Cardiac muscle cell (in vitro differentiated cells and primary cell): ENCODE measurements around the gene UBE2U. TPM values are rescaled to one million over a fixed set of nuclear protein-coding genes. Genes with fewer than 3 reads are reported as not detected.

ENCODE experiments used
- DNase-seq, 2 donors: peaks; one replicate each; pipeline versions ENCODE4 v3.0.0 to v3.0.0-alpha.2; 2010 to 2017; ENCODE audit warnings: low read depth in 1 of 2, low spot score in 1 of 2
- H3K27ac ChIP-seq: fragments of 200-600 bp; sonication (generic); 2 replicates; pipeline ENCODE4 v1.5.1; 2016
- H3K27me3 ChIP-seq: fragments of 200-600 bp; sonication (generic); 2 replicates; pipeline ENCODE4 v1.6.0; 2016; ENCODE audit warnings: control low read depth
- H3K36me3 ChIP-seq: fragments of 200-600 bp; sonication (generic); 2 replicates; pipeline ENCODE4 v1.5.1; 2016; ENCODE audit warnings: control low read depth
- H3K4me1 ChIP-seq: fragments of 200-600 bp; sonication (generic); 2 replicates; pipeline ENCODE4 v1.8.1; 2017; ENCODE audit warnings: low read depth, mild to moderate bottlenecking, mixed run types
- H3K4me3 ChIP-seq: fragments of 200-600 bp; sonication (generic); 2 replicates; pipeline ENCODE4 v1.5.1; 2016; ENCODE audit warnings: mild to moderate bottlenecking
- H3K9me3 ChIP-seq: fragments of 200-600 bp; sonication (generic); 2 replicates; pipeline ENCODE4 v1.5.1; 2017; ENCODE audit warnings: low read depth, mild to moderate bottlenecking, control low read depth
- polyA plus RNA-seq: library from polyadenylated mRNA; unstranded; fragments of >200 nt; fragmentation: Nextera tagmentation; extraction: Ambion mirVana; gene quantifications from 2 replicates; pipeline ENCODE4 v1.2.1, GENCODE V29; 2016
- total RNA-seq: library from RNA; depleted of rRNA; stranded (reverse); fragments of >200 nt; gene quantifications from 2 replicates; pipeline ENCODE4 v1.2.3, GENCODE V29; 2016
- TF ChIP-seq, protein P1 (sequence below): IDR thresholded peaks from 2 replicates; pipeline ENCODE4 v1.5.1; 2012; ENCODE audit warnings: low read depth, mild to moderate bottlenecking, low read length

Gene UBE2U
- total and polyA plus RNA-seq, 2 experiments from 2014 or later, result not detected

DNA sequence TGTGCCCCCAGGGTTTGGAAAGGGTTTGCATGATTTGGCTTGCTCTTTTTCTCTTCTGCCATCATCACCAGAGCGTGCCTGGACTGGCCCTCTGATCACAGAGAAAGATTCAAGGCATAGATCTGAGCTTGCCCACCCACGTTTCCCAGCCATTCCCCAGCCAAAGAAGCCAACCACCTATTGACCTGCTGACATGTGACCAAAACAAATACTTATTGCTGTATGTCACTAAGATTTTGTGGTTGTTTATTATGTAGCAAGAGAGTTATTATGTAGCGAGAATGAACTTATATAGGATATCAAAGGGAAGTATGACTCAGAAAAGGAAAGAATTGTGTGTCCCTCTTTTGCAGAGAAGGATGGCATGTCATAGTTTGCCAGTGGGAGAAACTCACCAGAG is 59.9 kb downstream of the UBE2U start:
- H3K4me1 ChIP-seq, result peaks cover 3% of the 10 kb centered on the region
- no peak overlapping the region for H3K27ac ChIP-seq
- TF ChIP-seq, protein P1, sequence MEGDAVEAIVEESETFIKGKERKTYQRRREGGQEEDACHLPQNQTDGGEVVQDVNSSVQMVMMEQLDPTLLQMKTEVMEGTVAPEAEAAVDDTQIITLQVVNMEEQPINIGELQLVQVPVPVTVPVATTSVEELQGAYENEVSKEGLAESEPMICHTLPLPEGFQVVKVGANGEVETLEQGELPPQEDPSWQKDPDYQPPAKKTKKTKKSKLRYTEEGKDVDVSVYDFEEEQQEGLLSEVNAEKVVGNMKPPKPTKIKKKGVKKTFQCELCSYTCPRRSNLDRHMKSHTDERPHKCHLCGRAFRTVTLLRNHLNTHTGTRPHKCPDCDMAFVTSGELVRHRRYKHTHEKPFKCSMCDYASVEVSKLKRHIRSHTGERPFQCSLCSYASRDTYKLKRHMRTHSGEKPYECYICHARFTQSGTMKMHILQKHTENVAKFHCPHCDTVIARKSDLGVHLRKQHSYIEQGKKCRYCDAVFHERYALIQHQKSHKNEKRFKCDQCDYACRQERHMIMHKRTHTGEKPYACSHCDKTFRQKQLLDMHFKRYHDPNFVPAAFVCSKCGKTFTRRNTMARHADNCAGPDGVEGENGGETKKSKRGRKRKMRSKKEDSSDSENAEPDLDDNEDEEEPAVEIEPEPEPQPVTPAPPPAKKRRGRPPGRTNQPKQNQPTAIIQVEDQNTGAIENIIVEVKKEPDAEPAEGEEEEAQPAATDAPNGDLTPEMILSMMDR, result no peak
- H3K4me3 ChIP-seq, result no peak overlapping the region
- DNase-seq, result no peak
- H3K27me3 ChIP-seq, result peaks cover 10% of the 10 kb centered on the region
- no peaks in the 10 kb centered on the region for H3K36me3 ChIP-seq
- H3K9me3 ChIP-seq, result no peaks in the 10 kb centered on the region

DNA sequence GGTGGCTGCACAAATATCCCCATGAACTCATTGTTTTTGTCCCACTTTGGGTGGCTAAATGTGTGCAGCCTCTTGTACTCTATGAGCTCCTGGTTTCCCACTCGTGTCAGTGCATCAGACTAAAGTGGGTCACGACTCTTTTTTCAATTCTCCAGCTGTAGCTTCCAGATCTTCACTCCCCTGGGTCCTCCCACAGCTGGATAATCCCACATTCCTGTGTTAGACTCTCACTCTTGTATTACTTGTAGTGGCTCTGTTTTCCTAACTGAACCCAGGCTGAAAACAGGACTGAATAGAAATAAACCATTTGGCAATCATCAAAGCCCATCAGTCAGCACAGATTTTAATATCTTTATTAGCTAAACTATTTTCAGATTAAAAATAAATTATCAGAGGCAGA is 60.4 kb downstream of the UBE2U start:
- no peaks in the 10 kb centered on the region for H3K36me3 ChIP-seq
- TF ChIP-seq, protein P1, result no peak
- H3K9me3 ChIP-seq, result no peaks in the 10 kb centered on the region
- peaks cover 3% of the 10 kb centered on the region for H3K4me1 ChIP-seq
- H3K27ac ChIP-seq, result no peak overlapping the region
- peaks cover 10% of the 10 kb centered on the region for H3K27me3 ChIP-seq
- no peak for DNase-seq
- H3K4me3 ChIP-seq, result no peak overlapping the region

DNA sequence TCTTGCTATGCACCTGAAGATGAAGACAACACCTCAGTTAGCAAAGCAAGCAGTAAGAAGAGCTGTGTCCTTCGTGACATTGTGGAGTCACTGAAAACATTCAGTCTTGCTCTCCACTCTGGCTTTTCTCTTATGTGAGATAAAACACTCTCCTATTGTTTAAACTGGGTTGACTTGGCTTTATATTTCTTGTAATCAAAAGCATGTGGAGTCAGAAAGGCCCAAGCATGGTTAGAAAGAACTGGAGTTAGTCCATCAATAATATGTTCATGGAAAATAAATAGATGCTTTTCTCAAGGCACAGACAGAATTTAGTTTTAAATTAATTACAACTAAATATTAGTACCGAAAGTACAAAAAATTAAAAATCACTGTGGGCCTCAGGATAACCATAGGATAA is 61.7 kb downstream of the UBE2U start:
- H3K9me3 ChIP-seq, result no peaks in the 10 kb centered on the region
- H3K27me3 ChIP-seq, result peaks cover 10% of the 10 kb centered on the region
- TF ChIP-seq, protein P1, result no peak
- peaks cover 11% of the 10 kb centered on the region for H3K4me1 ChIP-seq
- DNase-seq, result no peak
- H3K36me3 ChIP-seq, result no peaks in the 10 kb centered on the region
- no peak overlapping the region for H3K4me3 ChIP-seq
- no peak overlapping the region for H3K27ac ChIP-seq

DNA sequence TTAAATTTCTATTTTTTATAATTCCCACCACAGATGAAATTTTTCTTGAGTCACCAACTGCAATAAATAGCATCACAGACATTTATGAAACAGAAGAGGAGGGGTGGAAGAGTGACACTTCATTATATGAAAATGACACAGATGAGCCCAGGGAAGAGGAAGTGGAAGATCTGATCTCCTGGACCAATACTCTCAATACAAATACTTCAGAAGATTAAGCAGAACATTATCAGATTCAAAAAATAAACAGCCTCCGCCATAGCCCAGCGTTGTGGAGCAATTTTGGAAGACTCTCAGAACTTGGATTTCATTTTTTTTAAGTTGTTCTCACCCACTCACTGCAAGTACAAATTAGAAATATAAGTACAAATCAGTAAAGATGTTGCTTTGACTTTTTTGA is 63.6 kb downstream of the UBE2U start:
- Histone ChIP-seq H3K9me3 (no peaks in the 10 kb centered on the region), H3K4me1 (peaks cover 11% of the 10 kb centered on the region), H3K4me3 (no peak overlapping the region), H3K27ac (no peak overlapping the region), H3K36me3 (no peaks in the 10 kb centered on the region), H3K27me3 (peaks cover 10% of the 10 kb centered on the region)
- TF ChIP-seq, protein P1, result no peak
- no peak for DNase-seq

DNA sequence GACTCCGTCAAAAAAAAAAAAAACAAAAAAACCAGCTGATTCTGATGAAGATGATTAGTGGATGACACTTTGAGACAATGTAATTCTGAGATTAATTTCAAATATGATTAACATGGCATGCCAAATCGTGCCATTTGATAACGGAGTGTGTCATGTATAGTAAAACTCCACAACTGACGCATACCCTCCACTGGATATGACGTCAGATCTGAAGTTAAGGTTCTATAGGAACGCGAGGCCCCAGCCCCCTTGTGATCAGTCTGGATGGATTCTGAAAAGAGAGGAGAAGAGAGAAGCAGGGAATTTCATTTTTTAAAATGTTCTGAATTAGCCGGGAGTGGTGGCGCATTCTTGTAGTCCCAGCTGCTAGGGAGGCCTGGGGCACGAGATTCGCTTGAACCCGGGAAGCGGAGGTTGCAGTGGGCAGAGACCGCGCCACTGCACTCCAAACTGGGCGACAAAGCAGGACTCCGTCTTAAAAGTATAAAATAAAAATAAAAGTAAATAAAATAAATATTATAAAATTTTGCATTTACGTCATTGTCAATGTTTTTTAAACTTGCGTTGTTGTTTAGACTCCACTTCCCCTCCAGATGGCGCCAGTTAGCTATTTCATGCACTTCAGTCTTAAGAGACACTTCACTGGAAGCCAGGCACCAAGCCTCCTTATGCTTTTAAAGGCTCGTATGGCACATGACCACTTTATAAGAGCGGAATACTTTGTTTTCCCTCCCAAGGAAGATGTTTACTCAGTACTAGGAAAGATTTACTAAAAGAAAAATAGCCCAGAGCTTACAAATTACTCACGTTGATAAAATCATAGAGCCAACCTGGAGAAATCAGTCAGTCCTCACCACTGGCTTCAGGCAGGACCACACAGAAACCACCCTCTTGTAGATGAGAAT is 65.5 kb downstream of the UBE2U start:
- no peaks in the 10 kb centered on the region for H3K9me3 ChIP-seq
- H3K4me3 ChIP-seq, result no peak overlapping the region
- no peaks in the 10 kb centered on the region for H3K36me3 ChIP-seq
- H3K27me3 ChIP-seq, result peaks cover 10% of the 10 kb centered on the region
- TF ChIP-seq, protein P1, result peak; percentile 69
- H3K4me1 ChIP-seq, result peaks cover 9% of the 10 kb centered on the region
- no peak overlapping the region for H3K27ac ChIP-seq
- peak; percentile 91 for DNase-seq
